HG02970 (cell line): ENCODE data around the gene ANKRD10.

ENCODE experiments used
- ATAC-seq: cut with Tn5 transposase; IDR thresholded peaks from one replicate; pipeline ENCODE4 v1.9.1; 2021; ENCODE audit warnings: mild to moderate bottlenecking, moderate library complexity, moderate number of reproducible peaks; ENCODE audit not compliant: unreplicated experiment, low FRiP score

Gene ANKRD10

GRCh38 chr13:110916301-110917142 is 1.7 kb upstream of the ANKRD10 start:
- no peak for ATAC-seq

DNA sequence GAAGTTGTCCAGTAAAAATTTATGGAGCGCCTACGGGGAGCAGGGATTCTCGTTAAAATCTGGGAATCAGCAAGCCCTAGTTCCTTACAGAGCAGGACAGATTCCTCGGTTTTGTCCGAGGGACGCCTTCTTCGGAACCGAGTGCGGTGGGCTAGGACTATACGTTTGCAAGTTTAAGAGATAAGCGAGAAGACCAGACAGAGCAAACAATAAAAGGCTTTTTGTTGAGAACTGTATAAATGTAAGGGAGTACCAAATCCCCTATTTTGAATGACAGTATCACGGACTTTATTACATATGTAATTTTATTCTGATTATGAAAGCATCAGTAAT is 971 bp upstream of the ANKRD10 start:
- ATAC-seq = no peak

- peak; percentile 35 for ATAC-seq
These were observed 375 bp downstream of the ANKRD10 start for GRCh38 chr13:110914331-110915056.

DNA sequence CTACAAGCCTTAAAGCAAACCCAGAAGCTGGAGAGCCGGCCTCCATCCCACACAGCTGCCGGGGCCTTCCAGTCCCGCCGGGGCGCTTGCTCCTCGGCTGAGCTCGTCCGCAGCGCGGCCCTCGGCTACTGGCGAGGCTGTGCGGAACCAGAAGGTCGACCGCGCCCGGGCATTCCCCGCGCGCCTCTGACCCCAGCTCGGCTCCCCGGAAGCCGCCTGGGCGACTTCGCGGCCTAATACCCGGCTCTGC is 863 bp downstream of the ANKRD10 start:
- ATAC-seq = peak; percentile 16

DNA sequence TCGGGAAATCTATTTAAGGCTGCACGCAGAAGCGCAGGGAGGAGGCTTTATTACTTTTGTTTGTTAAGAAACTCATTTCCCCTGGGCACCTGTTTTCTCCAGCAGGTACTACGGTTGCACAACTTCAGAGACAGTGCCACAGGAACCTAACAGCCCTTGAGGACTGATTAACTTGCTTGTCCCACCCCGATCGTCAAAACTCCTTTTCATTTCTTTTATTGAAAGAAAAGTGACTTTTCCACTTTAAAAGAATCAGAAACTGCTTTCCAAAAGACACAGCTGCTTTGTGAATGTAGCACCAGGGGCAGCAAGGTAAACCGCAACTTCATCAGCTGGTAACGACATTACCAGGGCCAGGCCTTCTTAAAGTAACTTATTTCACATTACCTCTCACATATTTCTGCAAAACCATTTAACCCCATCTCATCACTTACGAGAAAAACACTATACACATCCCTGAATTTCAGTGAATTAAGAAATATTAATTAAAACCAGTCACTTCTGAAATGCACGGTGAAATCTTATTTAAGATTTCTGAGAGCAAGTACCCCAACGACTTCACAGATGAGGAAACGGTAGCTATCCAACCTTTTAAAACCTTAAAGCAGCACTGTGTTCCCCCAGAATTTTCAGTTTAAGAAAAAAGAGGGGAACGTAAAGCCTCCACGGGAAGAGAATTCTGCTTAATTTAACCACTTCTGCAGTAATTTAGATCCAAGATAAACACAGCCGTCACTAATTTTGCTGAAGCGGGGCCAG is 1.4 kb downstream of the ANKRD10 start:
- no peak for ATAC-seq

GRCh38 chr13:110912651-110913051 is 2.2 kb downstream of the ANKRD10 start:
- no peak for ATAC-seq

DNA sequence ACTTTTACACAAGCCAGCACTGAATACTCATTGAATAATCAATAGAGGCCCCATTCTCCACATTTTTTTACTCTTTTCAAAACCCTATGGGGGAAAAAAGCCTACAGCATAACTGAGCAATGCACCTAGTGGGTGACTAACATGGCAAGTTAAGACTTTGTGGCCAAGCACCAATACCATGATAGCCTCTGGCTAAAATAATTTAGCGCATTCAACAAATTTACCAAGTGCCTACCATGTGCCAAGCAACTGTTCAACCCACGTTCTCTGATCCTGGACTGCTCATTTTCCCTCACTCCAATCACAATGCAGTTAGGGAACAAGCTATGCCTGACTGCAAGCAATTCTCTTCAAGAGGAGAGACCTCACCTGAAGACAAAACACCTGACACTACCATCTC is 3.0 kb downstream of the ANKRD10 start:
- no peak for ATAC-seq

GRCh38 chr13:110910013-110910890 is 4.6 kb downstream of the ANKRD10 start:
- ATAC-seq = no peak

DNA sequence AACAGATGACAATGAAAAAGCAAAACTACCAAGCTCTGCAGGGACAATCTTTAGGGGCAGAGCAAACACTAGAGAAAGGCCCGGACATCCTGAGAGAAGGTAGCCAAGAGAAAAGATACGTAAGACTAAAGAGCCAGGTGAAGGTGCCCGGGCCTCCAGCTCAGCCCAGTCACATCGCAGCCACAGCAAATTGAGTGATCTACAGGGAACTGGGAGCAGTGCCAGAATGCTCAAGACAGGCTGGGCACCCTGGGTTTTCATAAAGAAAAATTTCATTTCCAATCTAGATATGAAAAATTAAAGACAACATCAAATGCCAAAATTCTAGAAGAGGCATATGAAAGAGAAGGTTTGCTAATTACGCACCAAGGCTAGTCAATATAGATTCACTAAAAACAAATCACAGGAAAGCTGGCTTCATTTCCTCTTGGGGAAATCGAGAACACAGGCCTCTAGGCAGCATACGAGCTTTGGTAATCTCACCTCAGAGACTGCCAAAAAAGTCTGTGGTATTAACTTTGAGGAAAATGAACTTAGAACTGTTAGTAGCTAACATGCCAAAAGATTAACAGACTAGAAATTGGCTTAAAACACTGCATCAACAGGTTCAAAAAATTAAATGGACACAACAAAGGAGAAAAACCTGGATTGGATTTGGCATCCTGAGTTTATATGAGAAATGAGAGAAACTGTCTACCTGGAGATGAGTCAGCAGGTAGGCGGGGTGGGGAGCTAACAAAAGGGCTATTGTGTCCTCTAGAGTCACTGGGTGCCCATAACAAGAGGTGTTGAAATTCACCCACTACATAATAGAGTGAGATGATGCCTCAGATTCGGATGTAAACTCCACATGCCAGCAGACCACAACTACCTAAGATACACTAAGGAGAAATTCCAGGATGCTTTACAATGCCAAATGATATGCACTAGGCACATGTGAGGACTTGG is 6.6 kb downstream of the ANKRD10 start:
- ATAC-seq = no peak

DNA sequence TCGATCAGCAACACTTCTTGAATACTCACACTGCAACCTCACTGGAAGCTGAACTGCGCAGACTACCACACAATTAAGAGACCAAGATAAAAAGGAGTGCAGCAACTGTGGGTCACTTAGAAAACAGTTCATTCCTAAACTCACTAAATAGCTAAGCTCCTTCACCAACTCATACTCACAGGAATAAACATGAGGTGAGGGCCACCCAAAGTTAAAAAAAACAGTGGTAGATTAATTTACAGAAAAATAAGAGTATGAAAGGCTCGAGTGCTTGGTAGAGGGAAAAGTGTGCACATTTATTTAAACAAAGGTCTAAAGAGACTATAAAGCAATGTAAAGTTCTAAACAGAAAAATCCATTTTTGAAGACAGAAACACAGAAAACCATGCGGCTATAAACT is 7.6 kb downstream of the ANKRD10 start:
- ATAC-seq = no peak

DNA sequence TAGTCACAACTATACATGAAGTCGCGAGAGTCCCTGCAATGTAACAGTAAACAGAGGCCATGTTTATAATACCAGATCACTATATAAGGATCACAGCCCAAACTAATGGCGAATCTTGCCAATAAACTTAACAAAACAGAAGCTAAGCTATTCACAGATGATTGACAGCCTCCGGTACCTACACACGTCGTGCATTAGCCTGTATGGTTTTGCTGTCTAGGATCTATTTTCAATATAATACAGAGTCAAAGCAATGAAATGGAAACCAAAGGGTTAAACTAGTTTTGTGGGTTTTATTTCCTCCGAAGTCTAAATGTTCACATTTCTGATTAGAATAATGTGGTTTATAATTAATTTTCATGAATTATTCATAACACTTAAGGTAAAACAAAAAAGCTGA is 10.1 kb downstream of the ANKRD10 start:
- ATAC-seq = no peak

GRCh38 chr13:110902370-110902769 is 12.5 kb downstream of the ANKRD10 start:
- ATAC-seq = no peak

GRCh38 chr13:110897521-110897920 is 17.3 kb downstream of the ANKRD10 start:
- no peak for ATAC-seq

GRCh38 chr13:110897014-110897413 is 17.9 kb downstream of the ANKRD10 start:
- ATAC-seq = no peak

- no peak for ATAC-seq
These were observed 20.8 kb downstream of the ANKRD10 start for GRCh38 chr13:110894086-110894485.

- ATAC-seq = no peak
These were observed 21.3 kb downstream of the ANKRD10 start for GRCh38 chr13:110893571-110893970.

GRCh38 chr13:110890279-110891165 is 24.3 kb downstream of the ANKRD10 start:
- ATAC-seq = no peak

GRCh38 chr13:110888390-110888789 is 26.5 kb downstream of the ANKRD10 start:
- ATAC-seq = no peak
